GM23338 (cell line): ENCODE data around the gene SEC16A. TPM values are rescaled to one million over a fixed set of nuclear protein-coding genes. Genes with fewer than 3 reads are reported as not detected.

Experiments
- ATAC-seq: fragments of 200-7000 bp; cut with Tn5 transposase; 3 replicates; pipeline ENCODE4 v1.9.1; 2020
- DNase-seq: peaks from one replicate; pipeline ENCODE4 v3.0.0-alpha.2; 2015; ENCODE audit warnings: low spot score
- H2AFZ ChIP-seq: fragments of 200-600 bp; sonication (generic); 2 replicates; pipeline ENCODE4 v1.8.0; 2016; ENCODE audit warnings: antibody characterized with exemption, mild to moderate bottlenecking, moderate library complexity
- H3F3A ChIP-seq: fragments of 200-600 bp; sonication (generic); replicated peaks from 2 replicates; pipeline ENCODE4 v1.8.0; 2017; ENCODE audit warnings: antibody characterized with exemption, mixed run types, low read depth
- H3K27ac ChIP-seq: fragments of 200-600 bp; sonication (generic); 2 replicates; pipeline ENCODE4 v1.6.1; 2016; ENCODE audit warnings: low read depth
- H3K27me3 ChIP-seq: fragments of 200-600 bp; sonication (generic); 2 replicates; pipeline ENCODE4 v1.8.0; 2016; ENCODE audit warnings: mild to moderate bottlenecking, mixed run types, moderate library complexity; ENCODE audit not compliant: insufficient read depth
- H3K36me3 ChIP-seq: fragments of 200-600 bp; sonication (generic); 2 replicates; pipeline ENCODE4 v1.8.0; 2016; ENCODE audit warnings: mild to moderate bottlenecking; ENCODE audit not compliant: insufficient read depth
- H3K4me1 ChIP-seq: fragments of 200-600 bp; sonication (generic); 2 replicates; pipeline ENCODE4 v1.8.0; 2016; ENCODE audit warnings: mild to moderate bottlenecking, moderate library complexity; ENCODE audit not compliant: insufficient read depth
- H3K4me2 ChIP-seq: fragments of 200-600 bp; sonication (generic); 2 replicates; pipeline ENCODE4 v1.7.1; 2017; ENCODE audit warnings: mixed run types
- H3K4me3 ChIP-seq: fragments of 200-600 bp; sonication (generic); 2 replicates; pipeline ENCODE4 v1.6.1; 2016; ENCODE audit warnings: mixed run types
- H3K79me2 ChIP-seq: fragments of 200-600 bp; sonication (generic); replicated peaks from 2 replicates; pipeline ENCODE4 v1.8.0; 2017; ENCODE audit warnings: mild to moderate bottlenecking; ENCODE audit not compliant: insufficient read depth
- H3K9me2 ChIP-seq: fragments of 200-600 bp; sonication (generic); 2 replicates; pipeline ENCODE4 v1.8.0; 2017; ENCODE audit not compliant: insufficient read depth
- H4K20me1 ChIP-seq: fragments of 200-600 bp; sonication (generic); replicated peaks from 2 replicates; pipeline ENCODE4 v1.8.0; 2017; ENCODE audit warnings: mild to moderate bottlenecking; ENCODE audit not compliant: insufficient read depth
- H3K27ac Mint-ChIP-seq: 2 replicates; pipeline ENCODE4 v1.8.0; 2020; ENCODE audit warnings: inconsistent platforms, mild to moderate bottlenecking, moderate library complexity, mixed read lengths
- H3K27me3 Mint-ChIP-seq: 3 replicates; pipeline ENCODE4 v1.8.0; 2022; ENCODE audit warnings: low read depth, mild to moderate bottlenecking, moderate library complexity, mixed read lengths, inconsistent platforms; ENCODE audit not compliant: insufficient read depth, poor library complexity
- H3K36me3 Mint-ChIP-seq: 3 replicates; pipeline ENCODE4 v1.8.0; 2021; ENCODE audit warnings: low read depth, mild to moderate bottlenecking, inconsistent platforms, moderate library complexity, mixed read lengths
- H3K4me1 Mint-ChIP-seq: 3 replicates; pipeline ENCODE4 v1.8.0; 2020; ENCODE audit warnings: mild to moderate bottlenecking, inconsistent platforms, mixed read lengths
- H3K4me3 Mint-ChIP-seq: 3 replicates; pipeline ENCODE4 v1.8.0; 2021; ENCODE audit warnings: moderate library complexity, mild to moderate bottlenecking, inconsistent platforms, mixed read lengths
- H3K9me3 Mint-ChIP-seq: 3 replicates; pipeline ENCODE4 v1.8.0; 2020; ENCODE audit warnings: moderate library complexity, mild to moderate bottlenecking, inconsistent platforms, mixed read lengths
- ETS1 ChIP-seq: IDR thresholded peaks from 2 replicates; pipeline ENCODE4 v1.6.1; 2016; ENCODE audit warnings: antibody characterized with exemption
- EZH2 ChIP-seq: fragments of 200-600 bp; sonication (generic); IDR thresholded peaks from one replicate; pipeline ENCODE4 v1.8.0; 2017; ENCODE audit warnings: antibody characterized with exemption, mild to moderate bottlenecking, low read depth; ENCODE audit not compliant: unreplicated experiment
- EZH2phosphoT487 ChIP-seq: fragments of 200-600 bp; sonication (generic); IDR thresholded peaks from one replicate; pipeline ENCODE4 v1.8.1; 2018; ENCODE audit warnings: antibody characterized with exemption; ENCODE audit not compliant: unreplicated experiment
- JUNB ChIP-seq: IDR thresholded peaks from one replicate; pipeline ENCODE4 v1.6.1; 2016; ENCODE audit warnings: antibody characterized with exemption; ENCODE audit not compliant: unreplicated experiment
- NANOG ChIP-seq: IDR thresholded peaks from 2 replicates; pipeline ENCODE4 v1.6.1; 2016; ENCODE audit warnings: antibody characterized with exemption, borderline replicate concordance
- POLR2AphosphoS5 ChIP-seq: IDR thresholded peaks from 2 replicates; pipeline ENCODE4 v1.6.1; 2016; ENCODE audit warnings: antibody characterized with exemption, low read depth
- STAT1 ChIP-seq: IDR thresholded peaks from one replicate; pipeline ENCODE4 v1.6.1; 2016; ENCODE audit warnings: antibody characterized with exemption; ENCODE audit not compliant: unreplicated experiment
- ZNF114 ChIP-seq: fragments of 250-450 bp; sonication (Bioruptor Pico); IDR thresholded peaks from 2 replicates; pipeline ENCODE4 v1.5.0; 2020; ENCODE audit warnings: mild to moderate bottlenecking, moderate library complexity
- ZNF331 ChIP-seq: fragments of 250-450 bp; sonication (Bioruptor Pico); IDR thresholded peaks from 2 replicates; pipeline ENCODE4 v1.5.0; 2020; ENCODE audit warnings: low read depth, mild to moderate bottlenecking, moderate library complexity
- ZNF462 ChIP-seq: fragments of 250-450 bp; sonication (Bioruptor Pico); IDR thresholded peaks from 2 replicates; pipeline ENCODE4 v1.5.0; 2020; ENCODE audit warnings: mild to moderate bottlenecking, moderate library complexity
- polyA plus RNA-seq: library from polyadenylated mRNA; unstranded; fragments of >200 nt; fragmentation: Nextera tagmentation; extraction: Ambion mirVana; gene quantifications from 2 replicates; pipeline ENCODE4 v1.2.1, GENCODE V29; 2016
- total RNA-seq: library from RNA; depleted of rRNA; stranded (reverse); fragments of >200 nt; shearing (Covaris generic); gene quantifications from 2 replicates; pipeline ENCODE4 v1.2.3, GENCODE V29; 2014

The SEC16A gene
- total and polyA plus RNA-seq, 2 experiments from 2014 or later, result 34.0 to 59.2 TPM

DNA sequence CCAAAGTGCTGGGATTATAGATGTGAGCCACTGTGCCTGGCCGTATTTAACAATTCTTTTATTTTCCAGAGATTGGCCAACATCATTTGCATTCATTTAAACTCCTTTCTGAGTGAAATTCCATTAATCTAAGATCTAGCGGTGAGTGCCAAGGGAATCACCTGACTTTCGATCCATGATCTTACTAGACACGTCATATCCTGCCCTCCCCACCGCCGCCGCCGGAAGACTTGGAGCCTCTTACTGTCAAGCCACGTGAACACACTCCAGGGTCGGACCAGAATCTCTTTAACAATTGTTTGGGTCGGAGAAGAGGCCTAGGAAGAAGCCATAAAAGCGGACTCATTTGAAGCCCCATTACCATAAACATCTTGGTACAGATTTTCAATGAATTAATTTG is 56.1 kb downstream of the SEC16A start:
- H3K4me1 ChIP-seq, result no peaks in the 10 kb centered on the region
- H3K4me3 Mint-ChIP-seq, result no peak overlapping the region

More for the DNA sequence above, 56.1 kb downstream of the SEC16A start:
- no peak for TF ChIP-seq EZH2
- TF ChIP-seq ZNF114, result no peak
- no peak for TF ChIP-seq STAT1
- no peak for TF ChIP-seq ZNF462 (CRISPR knock-in tag)
- no peak for TF ChIP-seq ZNF331 (CRISPR knock-in tag)
- no peak for TF ChIP-seq NANOG
- no peak for TF ChIP-seq JUNB
- no peak for TF ChIP-seq POLR2AphosphoS5
- TF ChIP-seq EZH2phosphoT487, result no peak
- TF ChIP-seq ETS1, result no peak
- no peaks in the 10 kb centered on the region for H3K9me2 ChIP-seq
- H4K20me1 ChIP-seq, result peaks cover 4% of the 10 kb centered on the region; the same call in 1 of the 2 replicates
- H2AFZ ChIP-seq, result no peak overlapping the region
- H3K36me3 ChIP-seq, result no peaks in the 10 kb centered on the region; the same call in 1 of the 2 replicates
- no peak overlapping the region for H3K4me3 ChIP-seq
- no peaks in the 10 kb centered on the region for H3K27me3 ChIP-seq
- H3K4me2 ChIP-seq, result no peak overlapping the region
- Mint-ChIP-seq H3K36me3 (peaks cover 41% of the 10 kb centered on the region), H3K4me1 (no peaks in the 10 kb centered on the region), H3K9me3 (no peaks in the 10 kb centered on the region), H3K27me3 (peaks cover 5% of the 10 kb centered on the region), H3K27ac (no peak overlapping the region)
- H3K79me2 ChIP-seq, result no peaks in the 10 kb centered on the region
- H3F3A ChIP-seq, result 0 out of 2 replicates have a peak, but pooled peaks cover 4% of the 10 kb centered on the region
- no peak overlapping the region for H3K27ac ChIP-seq
- ATAC-seq, result no peak
- no peak for DNase-seq
